ENCODE results near the gene DHRS9.

- TF ChIP-seq CTCF (optimal IDR thresholded peaks at IDR 0.05 in 1 of 3, IDR thresholded peaks at IDR 0.05 in 1 of 3, conservative IDR thresholded peaks at IDR 0.05 in 1 of 3; ENCODE audit: extremely low read depth in 1 of 3, insufficient read depth in 2 of 3, low read length in 3 of 3) (no peak), EZH2 (IDR thresholded peaks at IDR 0.05; ENCODE audit: low read length) (no peak)
Measured at GRCh38 chr2:169116993-169117392, 47.6 kb downstream of the DHRS9 start.
